ENCODE data around the gene PRXL2A.

The PRXL2A gene

DNA sequence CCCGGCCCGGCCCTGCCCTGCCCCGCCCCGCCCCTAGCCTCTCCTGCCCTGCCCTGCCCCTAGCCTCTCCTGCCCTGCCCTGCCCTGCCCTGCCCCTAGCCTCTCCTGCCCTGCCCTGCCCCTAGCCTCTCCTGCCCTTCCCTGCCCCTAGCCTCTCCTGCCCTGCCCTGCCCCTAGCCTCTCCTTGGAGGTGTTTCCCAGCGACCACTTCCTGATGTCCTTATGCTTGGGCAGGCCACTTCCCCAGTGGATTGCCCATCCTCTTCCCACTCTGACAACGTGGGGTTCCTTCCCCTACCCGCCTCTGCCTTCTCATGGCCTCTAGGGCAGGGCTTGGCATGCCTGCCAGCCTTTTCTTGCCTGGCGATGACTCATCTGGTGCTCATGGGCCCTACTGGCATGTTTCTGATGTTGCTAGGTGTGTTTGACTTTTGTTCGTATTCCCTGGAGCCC is 21.2 kb downstream of the PRXL2A start:
- ATAC-seq: peak; percentile 96
- TF ChIP-seq GLIS3 (CRISPR knock-in tag; IDR thresholded peaks at IDR 0.05) (no peak), ESRRG (CRISPR knock-in tag; IDR thresholded peaks at IDR 0.05) (no peak), BACH2 (CRISPR knock-in tag; IDR thresholded peaks at IDR 0.05; ENCODE audit: borderline replicate concordance) (no peak), OSR1 (CRISPR knock-in tag; IDR thresholded peaks at IDR 0.05) (no peak), ZFP3 (CRISPR knock-in tag; IDR thresholded peaks at IDR 0.05) (no peak), ZFP30 (CRISPR knock-in tag; IDR thresholded peaks at IDR 0.05) (no peak), TCF4 (CRISPR knock-in tag; IDR thresholded peaks at IDR 0.05; ENCODE audit: borderline replicate concordance) (no peak), RARB (CRISPR knock-in tag; IDR thresholded peaks at IDR 0.05) (no peak), CSDC2 (CRISPR knock-in tag; IDR thresholded peaks at IDR 0.05) (no peak), ZNF565 (CRISPR knock-in tag; conservative IDR thresholded peaks at IDR 0.05; ENCODE audit: low read depth) (no peak), ZNF70 (CRISPR knock-in tag; IDR thresholded peaks at IDR 0.05) (no peak)
- TF ChIP-seq, protein P1, sequence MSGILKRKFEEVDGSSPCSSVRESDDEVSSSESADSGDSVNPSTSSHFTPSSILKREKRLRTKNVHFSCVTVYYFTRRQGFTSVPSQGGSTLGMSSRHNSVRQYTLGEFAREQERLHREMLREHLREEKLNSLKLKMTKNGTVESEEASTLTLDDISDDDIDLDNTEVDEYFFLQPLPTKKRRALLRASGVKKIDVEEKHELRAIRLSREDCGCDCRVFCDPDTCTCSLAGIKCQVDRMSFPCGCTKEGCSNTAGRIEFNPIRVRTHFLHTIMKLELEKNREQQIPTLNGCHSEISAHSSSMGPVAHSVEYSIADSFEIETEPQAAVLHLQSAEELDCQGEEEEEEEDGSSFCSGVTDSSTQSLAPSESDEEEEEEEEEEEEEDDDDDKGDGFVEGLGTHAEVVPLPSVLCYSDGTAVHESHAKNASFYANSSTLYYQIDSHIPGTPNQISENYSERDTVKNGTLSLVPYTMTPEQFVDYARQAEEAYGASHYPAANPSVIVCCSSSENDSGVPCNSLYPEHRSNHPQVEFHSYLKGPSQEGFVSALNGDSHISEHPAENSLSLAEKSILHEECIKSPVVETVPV (CRISPR knock-in tag; IDR thresholded peaks at IDR 0.05): no peak
- TF ChIP-seq, protein P2, sequence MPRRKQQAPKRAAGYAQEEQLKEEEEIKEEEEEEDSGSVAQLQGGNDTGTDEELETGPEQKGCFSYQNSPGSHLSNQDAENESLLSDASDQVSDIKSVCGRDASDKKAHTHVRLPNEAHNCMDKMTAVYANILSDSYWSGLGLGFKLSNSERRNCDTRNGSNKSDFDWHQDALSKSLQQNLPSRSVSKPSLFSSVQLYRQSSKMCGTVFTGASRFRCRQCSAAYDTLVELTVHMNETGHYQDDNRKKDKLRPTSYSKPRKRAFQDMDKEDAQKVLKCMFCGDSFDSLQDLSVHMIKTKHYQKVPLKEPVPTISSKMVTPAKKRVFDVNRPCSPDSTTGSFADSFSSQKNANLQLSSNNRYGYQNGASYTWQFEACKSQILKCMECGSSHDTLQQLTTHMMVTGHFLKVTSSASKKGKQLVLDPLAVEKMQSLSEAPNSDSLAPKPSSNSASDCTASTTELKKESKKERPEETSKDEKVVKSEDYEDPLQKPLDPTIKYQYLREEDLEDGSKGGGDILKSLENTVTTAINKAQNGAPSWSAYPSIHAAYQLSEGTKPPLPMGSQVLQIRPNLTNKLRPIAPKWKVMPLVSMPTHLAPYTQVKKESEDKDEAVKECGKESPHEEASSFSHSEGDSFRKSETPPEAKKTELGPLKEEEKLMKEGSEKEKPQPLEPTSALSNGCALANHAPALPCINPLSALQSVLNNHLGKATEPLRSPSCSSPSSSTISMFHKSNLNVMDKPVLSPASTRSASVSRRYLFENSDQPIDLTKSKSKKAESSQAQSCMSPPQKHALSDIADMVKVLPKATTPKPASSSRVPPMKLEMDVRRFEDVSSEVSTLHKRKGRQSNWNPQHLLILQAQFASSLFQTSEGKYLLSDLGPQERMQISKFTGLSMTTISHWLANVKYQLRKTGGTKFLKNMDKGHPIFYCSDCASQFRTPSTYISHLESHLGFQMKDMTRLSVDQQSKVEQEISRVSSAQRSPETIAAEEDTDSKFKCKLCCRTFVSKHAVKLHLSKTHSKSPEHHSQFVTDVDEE (CRISPR knock-in tag; IDR thresholded peaks at IDR 0.05): no peak
- TF ChIP-seq, protein P3, sequence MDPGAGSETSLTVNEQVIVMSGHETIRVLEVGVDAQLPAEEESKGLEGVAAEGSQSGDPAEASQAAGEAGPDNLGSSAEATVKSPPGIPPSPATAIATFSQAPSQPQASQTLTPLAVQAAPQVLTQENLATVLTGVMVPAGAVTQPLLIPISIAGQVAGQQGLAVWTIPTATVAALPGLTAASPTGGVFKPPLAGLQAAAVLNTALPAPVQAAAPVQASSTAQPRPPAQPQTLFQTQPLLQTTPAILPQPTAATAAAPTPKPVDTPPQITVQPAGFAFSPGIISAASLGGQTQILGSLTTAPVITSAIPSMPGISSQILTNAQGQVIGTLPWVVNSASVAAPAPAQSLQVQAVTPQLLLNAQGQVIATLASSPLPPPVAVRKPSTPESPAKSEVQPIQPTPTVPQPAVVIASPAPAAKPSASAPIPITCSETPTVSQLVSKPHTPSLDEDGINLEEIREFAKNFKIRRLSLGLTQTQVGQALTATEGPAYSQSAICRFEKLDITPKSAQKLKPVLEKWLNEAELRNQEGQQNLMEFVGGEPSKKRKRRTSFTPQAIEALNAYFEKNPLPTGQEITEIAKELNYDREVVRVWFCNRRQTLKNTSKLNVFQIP (CRISPR knock-in tag; IDR thresholded peaks at IDR 0.05; ENCODE audit: borderline replicate concordance, low read depth): no peak
- TF ChIP-seq, protein P4, sequence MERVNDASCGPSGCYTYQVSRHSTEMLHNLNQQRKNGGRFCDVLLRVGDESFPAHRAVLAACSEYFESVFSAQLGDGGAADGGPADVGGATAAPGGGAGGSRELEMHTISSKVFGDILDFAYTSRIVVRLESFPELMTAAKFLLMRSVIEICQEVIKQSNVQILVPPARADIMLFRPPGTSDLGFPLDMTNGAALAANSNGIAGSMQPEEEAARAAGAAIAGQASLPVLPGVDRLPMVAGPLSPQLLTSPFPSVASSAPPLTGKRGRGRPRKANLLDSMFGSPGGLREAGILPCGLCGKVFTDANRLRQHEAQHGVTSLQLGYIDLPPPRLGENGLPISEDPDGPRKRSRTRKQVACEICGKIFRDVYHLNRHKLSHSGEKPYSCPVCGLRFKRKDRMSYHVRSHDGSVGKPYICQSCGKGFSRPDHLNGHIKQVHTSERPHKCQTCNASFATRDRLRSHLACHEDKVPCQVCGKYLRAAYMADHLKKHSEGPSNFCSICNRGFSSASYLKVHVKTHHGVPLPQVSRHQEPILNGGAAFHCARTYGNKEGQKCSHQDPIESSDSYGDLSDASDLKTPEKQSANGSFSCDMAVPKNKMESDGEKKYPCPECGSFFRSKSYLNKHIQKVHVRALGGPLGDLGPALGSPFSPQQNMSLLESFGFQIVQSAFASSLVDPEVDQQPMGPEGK (CRISPR knock-in tag; IDR thresholded peaks at IDR 0.05; ENCODE audit: borderline replicate concordance): no peak

DNA sequence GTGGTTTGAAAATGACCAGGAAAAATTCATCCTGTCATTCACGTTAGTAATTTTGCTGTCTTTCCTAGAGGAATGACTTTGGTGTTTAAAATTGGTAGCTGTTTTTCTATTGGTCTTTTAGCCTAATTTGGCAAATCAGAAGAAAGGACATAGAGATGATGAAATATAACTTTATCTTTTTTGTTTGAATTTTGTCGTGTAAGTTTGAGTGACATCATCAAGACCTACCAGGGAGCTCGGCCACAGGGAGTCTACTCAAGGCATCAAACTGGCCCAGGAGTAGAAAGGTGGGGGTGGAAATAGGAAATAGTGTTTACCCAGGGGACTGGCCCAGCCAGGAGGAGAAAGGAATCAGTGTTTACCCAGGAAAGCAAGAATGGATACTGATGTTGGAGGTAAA is 24.8 kb downstream of the PRXL2A start:
- TF ChIP-seq ZFP3 (CRISPR knock-in tag; IDR thresholded peaks at IDR 0.05) (no peak), ZNF8 (CRISPR knock-in tag; IDR thresholded peaks at IDR 0.05) (no peak), RARB (CRISPR knock-in tag; IDR thresholded peaks at IDR 0.05) (no peak), PPARA (CRISPR knock-in tag; IDR thresholded peaks at IDR 0.05; ENCODE audit: borderline replicate concordance) (no peak), BACH2 (CRISPR knock-in tag; IDR thresholded peaks at IDR 0.05; ENCODE audit: borderline replicate concordance) (no peak), GLIS3 (CRISPR knock-in tag; IDR thresholded peaks at IDR 0.05) (no peak), ZNF70 (CRISPR knock-in tag; IDR thresholded peaks at IDR 0.05) (no peak), CSDC2 (CRISPR knock-in tag; IDR thresholded peaks at IDR 0.05) (no peak), ISL1 (CRISPR knock-in tag; IDR thresholded peaks at IDR 0.05) (no peak), SNAI2 (CRISPR knock-in tag; IDR thresholded peaks at IDR 0.05) (no peak), ZNF565 (CRISPR knock-in tag; conservative IDR thresholded peaks at IDR 0.05; ENCODE audit: low read depth) (no peak), ESRRG (CRISPR knock-in tag; IDR thresholded peaks at IDR 0.05) (no peak), TCF4 (CRISPR knock-in tag; IDR thresholded peaks at IDR 0.05; ENCODE audit: borderline replicate concordance) (no peak)
- TF ChIP-seq, protein P4 (CRISPR knock-in tag; IDR thresholded peaks at IDR 0.05; ENCODE audit: borderline replicate concordance): no peak
- TF ChIP-seq, protein P1 (CRISPR knock-in tag; IDR thresholded peaks at IDR 0.05): no peak
- TF ChIP-seq, protein P2 (CRISPR knock-in tag; IDR thresholded peaks at IDR 0.05): no peak
- TF ChIP-seq, protein P3 (CRISPR knock-in tag; IDR thresholded peaks at IDR 0.05; ENCODE audit: borderline replicate concordance, low read depth): no peak
- ATAC-seq: no peak
